ENCODE measurements around the gene PVALB. TPM values are rescaled to one million over a fixed set of nuclear protein-coding genes. Genes with fewer than 3 reads are reported as not detected.

PVALB gene
- total and polyA plus RNA-seq, 2 of the 4 experiments (the other 2 are of a cell fraction): not detected

GRCh38 chr22:36765131-36765942, 51.5 kb downstream of the PVALB start (continued):
- no peak for TF ChIP-seq NFE2L2 (IDR thresholded peaks at IDR 0.05; ENCODE audit: low read depth, low read length)

- no peak overlapping the region for H3K4ac ChIP-seq (ENCODE audit: low read depth, low read length)
- H2AK9ac ChIP-seq (replicated peaks; ENCODE audit: low read depth, low read length, poor library complexity): no peak overlapping the region
- ChIA-PET CTCF (no interaction called here), POLR2A (ENCODE audit: unreplicated experiment) (no interaction called here)
- H3K18ac ChIP-seq (ENCODE audit: low read depth, low read length): no peak overlapping the region
- no peak overlapping the region for H3K4me3 ChIP-seq (ENCODE audit: insufficient read depth, low read depth, low read length)
- no peak overlapping the region for H2BK5ac ChIP-seq (ENCODE audit: low read depth, low read length, poor library complexity, severe bottlenecking)
- H3K9ac ChIP-seq (ENCODE audit: low read depth, low read length): no peak overlapping the region
- H3K56ac ChIP-seq (ENCODE audit: extremely low read depth, insufficient read depth, low read length): no peak overlapping the region
- no peak overlapping the region for H2BK15ac ChIP-seq (ENCODE audit: low read depth, low read length)
- no peaks in the 10 kb centered on the region for H3K79me1 ChIP-seq (ENCODE audit: low read depth in 1 of 2, low read length in 2 of 2)
- no peak overlapping the region for H3K4me2 ChIP-seq (ENCODE audit: low read depth, low read length)
- H4K8ac ChIP-seq (ENCODE audit: low read depth in 2 of 2, low read length in 2 of 2): no peak overlapping the region
- no peak overlapping the region for H2BK120ac ChIP-seq (ENCODE audit: low read depth, low read length)
- dilution Hi-C loops (cut with HindIII; ENCODE audit: low sequenced_read_pairs, unreplicated experiment) (no loop called here), intact Hi-C loops (cut with micrococcal nuclease) (no loop called here), in situ Hi-C loops (cut with MboI; ENCODE audit: low sequenced_read_pairs) (no loop called here)
- no peak for TF ChIP-seq CHD1 (IDR thresholded peaks at IDR 0.05; ENCODE audit: low read depth, low read length)
- TF ChIP-seq RCOR1 (IDR thresholded peaks at IDR 0.05; ENCODE audit: insufficient replicate concordance, low read length): no peak
- no peak for TF ChIP-seq ELK1 (IDR thresholded peaks at IDR 0.05; ENCODE audit: borderline replicate concordance, low read depth, low read length)
- no peak overlapping the region for H3K23ac ChIP-seq (ENCODE audit: low read depth, low read length)
- H3K14ac ChIP-seq (replicated peaks; ENCODE audit: low read depth, low read length): no peak overlapping the region
- DNase-seq: no peak
- no peak overlapping the region for H4K91ac ChIP-seq (ENCODE audit: insufficient read depth, low read depth, low read length)
- no peaks in the 10 kb centered on the region for H3K9me3 ChIP-seq (ENCODE audit: control insufficient read depth, insufficient read depth, low read length)
- H3K27ac ChIP-seq (ENCODE audit: insufficient read depth, low read length): no peak overlapping the region
- H2AFZ ChIP-seq (replicated peaks; ENCODE audit: low read length, poor library complexity): no peak overlapping the region
- peaks cover 8% of the 10 kb centered on the region for H3K9me1 ChIP-seq (ENCODE audit: insufficient read depth, low read length)
- H4K20me1 ChIP-seq (ENCODE audit: insufficient read depth, low read length): no peaks in the 10 kb centered on the region; the same call in 1 of the 2 replicates
- H3K4me1 ChIP-seq (ENCODE audit: control insufficient read depth, insufficient read depth, low read length): peaks cover 6% of the 10 kb centered on the region; the same call in 1 of the 2 replicates
- H4K5ac ChIP-seq (ENCODE audit: low read depth, low read length): no peak overlapping the region
- no peaks in the 10 kb centered on the region for H3K27me3 ChIP-seq (ENCODE audit: control insufficient read depth, insufficient read depth, low read length)
- no peak overlapping the region for H2AK5ac ChIP-seq (ENCODE audit: low read depth, low read length)
- no peak overlapping the region for H2BK20ac ChIP-seq (ENCODE audit: low read depth, low read length)
- ATAC-seq (ENCODE audit: low read depth): no peak
- peaks cover 17% of the 10 kb centered on the region for H3K36me3 ChIP-seq (ENCODE audit: control insufficient read depth, insufficient read depth, low read length)
- BruUV-seq (replicated peaks): no TSS peak
- WGBS, 2 experiments (ENCODE audit: extremely low coverage in 2 of 2, insufficient read length in 1 of 2): no CpG with 5 or more reads among the region's 6 CpGs
Observed at GRCh38 chr22:36764641-36765040, 52.2 kb downstream of the PVALB start.
